IPS DF 19.7 (cell line): ENCODE measurements around the gene MYOT.

Experiments used
- DNase-seq: peaks from one replicate; pipeline ENCODE4 v3.0.0-alpha.2; 2013; ENCODE audit warnings: low read depth, low spot score

The MYOT gene

GRCh38 chr5:137899493-137899892 is 31.8 kb downstream of the MYOT start:
- DNase-seq, result no peak

- no peak for DNase-seq
Measured at GRCh38 chr5:137901011-137901817, 33.6 kb downstream of the MYOT start.

- DNase-seq, result no peak
Measured at GRCh38 chr5:137902408-137903133, 34.9 kb downstream of the MYOT start.

GRCh38 chr5:137914758-137915157 is 47.1 kb downstream of the MYOT start:
- no peak for DNase-seq

GRCh38 chr5:137916923-137917322 is 49.3 kb downstream of the MYOT start:
- no peak for DNase-seq

- no peak for DNase-seq
Measured at GRCh38 chr5:137921931-137922330, 54.3 kb downstream of the MYOT start.

- no peak for DNase-seq
Measured at GRCh38 chr5:137923856-137924255, 56.2 kb downstream of the MYOT start.

- no peak for DNase-seq
Measured at GRCh38 chr5:137932800-137933199, 65.1 kb downstream of the MYOT start.

GRCh38 chr5:137933491-137933911 is 65.8 kb downstream of the MYOT start:
- no peak for DNase-seq

- DNase-seq, result no peak
Measured at GRCh38 chr5:137935190-137935589, 67.5 kb downstream of the MYOT start.

GRCh38 chr5:137935694-137936093 is 68.0 kb downstream of the MYOT start:
- DNase-seq, result no peak
